HG03135 (cell line): Measurements from ENCODE around the gene FICD.

Experiments used
- ATAC-seq: cut with Tn5 transposase; IDR thresholded peaks from one replicate; pipeline ENCODE4 v1.9.1; 2021; ENCODE audit warnings: mild to moderate bottlenecking, moderate library complexity; ENCODE audit not compliant: unreplicated experiment

Gene FICD

GRCh38 chr12:108498136-108498535 is 16.9 kb upstream of the FICD start:
- no peak for ATAC-seq

- no peak for ATAC-seq
Measured at GRCh38 chr12:108502922-108503321, 12.2 kb upstream of the FICD start.

DNA sequence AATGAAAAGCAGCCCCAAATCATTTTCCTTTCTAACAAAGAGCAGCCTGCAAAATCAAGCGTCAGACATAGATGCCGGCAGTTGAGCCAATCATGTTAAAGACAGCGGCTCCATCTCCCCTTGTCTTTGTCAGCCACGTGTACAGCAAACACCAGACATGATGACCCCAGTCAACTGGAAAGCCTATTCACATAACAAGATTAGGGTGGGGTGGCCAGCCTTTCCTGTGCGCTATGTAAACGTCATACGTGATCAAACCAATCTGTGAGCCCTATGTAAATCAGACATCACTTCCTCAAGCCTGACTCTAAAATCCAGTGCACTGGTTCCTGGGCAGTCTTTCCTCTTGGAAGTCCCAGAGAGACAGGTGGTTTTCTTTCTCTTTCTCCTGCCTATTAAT is 9.9 kb upstream of the FICD start:
- ATAC-seq = no peak

DNA sequence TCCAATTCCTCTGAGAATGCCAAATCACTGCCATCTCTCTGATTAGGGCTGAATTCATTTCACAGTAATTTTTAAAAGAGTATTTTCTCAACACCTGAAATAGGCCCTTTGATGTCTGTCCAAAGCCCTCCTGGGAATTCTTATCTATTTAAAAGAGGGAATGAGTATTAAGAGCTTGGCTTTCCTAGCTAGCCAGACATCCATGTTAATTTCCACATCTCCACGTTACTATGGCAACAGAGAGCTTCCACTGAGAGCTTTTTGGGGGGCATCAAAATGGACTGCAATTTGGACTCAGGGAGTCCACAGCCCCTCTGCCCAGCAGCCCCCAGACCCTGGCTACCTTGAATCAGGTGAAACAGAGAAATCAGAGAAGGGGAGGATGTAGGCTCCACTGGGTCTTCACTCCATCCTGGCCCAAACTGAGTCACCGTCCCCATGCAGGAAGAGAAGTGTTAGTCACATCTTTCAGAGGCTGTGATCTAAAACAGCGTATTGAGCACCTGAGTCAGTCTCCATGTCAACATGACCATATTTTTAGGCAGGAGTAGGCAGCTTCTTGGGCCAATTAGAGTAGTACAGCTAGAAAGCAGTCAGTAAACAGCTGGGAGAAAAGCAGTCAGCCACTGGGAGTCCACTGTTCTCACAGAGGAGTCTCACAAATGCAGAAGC is 7.0 kb upstream of the FICD start:
- ATAC-seq = no peak

- ATAC-seq = no peak
Measured at GRCh38 chr12:108509806-108510205, 5.3 kb upstream of the FICD start.

- ATAC-seq = no peak
Measured at GRCh38 chr12:108510836-108511235, 4.2 kb upstream of the FICD start.

GRCh38 chr12:108511633-108512540 is 3.2 kb upstream of the FICD start:
- no peak for ATAC-seq

- ATAC-seq = no peak
Measured at GRCh38 chr12:108514468-108514972, 557 bp upstream of the FICD start.

- no peak for ATAC-seq
Measured at GRCh38 chr12:108515916-108516315, 839 bp downstream of the FICD start.

- no peak for ATAC-seq
Measured at GRCh38 chr12:108516511-108517275, 1.6 kb downstream of the FICD start.

- no peak for ATAC-seq
Measured at GRCh38 chr12:108517288-108518100, 2.4 kb downstream of the FICD start.

GRCh38 chr12:108518101-108518715 is 3.1 kb downstream of the FICD start:
- no peak for ATAC-seq

- ATAC-seq = no peak
Measured at GRCh38 chr12:108518716-108519496, 3.8 kb downstream of the FICD start.

GRCh38 chr12:108519558-108519957 is 4.5 kb downstream of the FICD start:
- no peak for ATAC-seq

- no peak for ATAC-seq
Measured at GRCh38 chr12:108523365-108523764, 8.3 kb downstream of the FICD start.

- ATAC-seq = no peak
Measured at GRCh38 chr12:108525681-108526080, 10.6 kb downstream of the FICD start.

GRCh38 chr12:108526482-108527165 is 11.5 kb downstream of the FICD start:
- ATAC-seq = no peak

GRCh38 chr12:108527166-108527496 is 12.1 kb downstream of the FICD start:
- no peak for ATAC-seq

GRCh38 chr12:108530161-108530560 is 15.1 kb downstream of the FICD start:
- ATAC-seq = no peak
